Subcutaneous abdominal adipose tissue (tissue), 5 donors: ENCODE results near the gene TMCO5A.

Experiments used
- H3K27ac ChIP-seq: one replicate; pipeline ENCODE4 v1.7.0; 2013; ENCODE audit warnings: low read depth, mild to moderate bottlenecking, inconsistent platforms, low read length, moderate library complexity
- H3K27me3 ChIP-seq, 5 donors: one replicate each; pipeline ENCODE4 v1.7.0; 2013; ENCODE audit warnings: low read length in 5 of 5, inconsistent platforms in 1 of 5; ENCODE audit not compliant: control insufficient read depth in 5 of 5, insufficient read depth in 4 of 5
- H3K36me3 ChIP-seq, 5 donors: one replicate each; pipeline ENCODE4 v1.7.0; 2013; ENCODE audit warnings: low read length in 5 of 5; ENCODE audit not compliant: control insufficient read depth in 5 of 5, insufficient read depth in 5 of 5
- H3K4me1 ChIP-seq, 5 donors: one replicate each; pipeline ENCODE4 v1.7.0; 2013; ENCODE audit warnings: low read length in 5 of 5, mild to moderate bottlenecking in 3 of 5, moderate library complexity in 1 of 5; ENCODE audit not compliant: control insufficient read depth in 5 of 5, insufficient read depth in 5 of 5
- H3K4me3 ChIP-seq, 5 donors: one replicate each; pipeline ENCODE4 v1.7.0; 2013; ENCODE audit warnings: low read length in 5 of 5, low read depth in 1 of 5
- H3K9ac ChIP-seq, 5 donors: one replicate each; pipeline ENCODE4 v1.7.0; 2013; ENCODE audit warnings: low read length in 5 of 5, mild to moderate bottlenecking in 4 of 5, moderate library complexity in 3 of 5
- H3K9me3 ChIP-seq, 5 donors: one replicate each; pipeline ENCODE4 v1.7.0; 2013; ENCODE audit warnings: low read length in 5 of 5; ENCODE audit not compliant: control insufficient read depth in 5 of 5
- donor health status: healthy.
- donor health status: healthy.
- donor health status: healthy.
- donor health status: healthy.
- donor health status: healthy.

The TMCO5A gene

DNA sequence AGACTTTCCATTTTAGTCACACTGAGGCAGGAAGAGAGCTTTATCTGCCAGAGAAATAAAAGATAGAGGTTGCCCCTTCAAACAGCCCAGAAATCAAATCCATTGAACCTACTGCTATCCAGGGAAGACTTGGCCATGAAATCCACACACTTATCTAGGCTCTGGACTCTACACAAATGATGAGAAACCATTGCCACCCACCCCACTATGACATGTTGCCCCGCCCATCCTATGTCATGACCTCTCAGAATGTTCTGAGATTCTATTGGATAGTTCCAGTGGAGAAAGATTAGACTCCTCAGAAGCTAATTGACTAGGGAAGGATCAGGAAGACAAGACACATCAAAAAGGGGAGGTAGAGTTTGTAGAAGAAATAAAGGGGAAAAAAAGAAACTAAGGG lies at the start of gene TMCO5A:
TSS of gene TMCO5A (plus strand) at position 301 of the 400 bp plus-strand sequence. CDS start 1,684 bp downstream, outside the sequence.
- Histone ChIP-seq H3K9me3 (no peaks in the 10 kb centered on the region), H3K4me3 (no peak within 1 kb of the TSS), H3K27me3 (peaks cover 0 to 2% (median 0%) of the 10 kb centered on the region in 5 donors), H3K27ac (no peak within 1 kb of the TSS), H3K4me1 (no peaks in the 10 kb centered on the region), H3K9ac (no peak within 1 kb of the TSS), H3K36me3 (no peaks in the 10 kb centered on the region)

DNA sequence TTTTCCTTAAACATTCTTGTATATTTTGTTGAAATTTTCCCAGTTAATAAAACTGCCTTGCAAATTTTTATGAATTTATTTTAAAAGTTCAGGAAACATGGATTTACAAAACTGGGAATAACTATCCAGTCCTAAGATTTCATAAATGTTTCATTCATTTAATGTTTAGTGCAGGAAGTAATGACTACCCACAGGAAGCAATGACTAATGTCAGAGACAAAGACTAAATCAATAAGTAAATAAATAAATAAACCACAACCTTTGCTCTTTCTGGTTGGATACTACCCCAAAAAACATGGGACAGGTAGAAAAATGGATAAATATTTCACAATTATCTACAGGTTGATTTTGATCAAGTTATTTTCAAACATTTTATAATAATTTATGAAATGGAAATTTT lies 48.8 kb upstream of the TMCO5A start:
- no peak overlapping the region for H3K4me3 ChIP-seq
- H3K4me1 ChIP-seq = no peaks in the 10 kb centered on the region
- no peak overlapping the region for H3K9ac ChIP-seq
- H3K36me3 ChIP-seq = no peaks in the 10 kb centered on the region
- H3K9me3 ChIP-seq = no peaks in the 10 kb centered on the region
- H3K27ac ChIP-seq = no peak overlapping the region
- H3K27me3 ChIP-seq = peaks cover 0 to 4% (median 0%) of the 10 kb centered on the region in 5 donors

DNA sequence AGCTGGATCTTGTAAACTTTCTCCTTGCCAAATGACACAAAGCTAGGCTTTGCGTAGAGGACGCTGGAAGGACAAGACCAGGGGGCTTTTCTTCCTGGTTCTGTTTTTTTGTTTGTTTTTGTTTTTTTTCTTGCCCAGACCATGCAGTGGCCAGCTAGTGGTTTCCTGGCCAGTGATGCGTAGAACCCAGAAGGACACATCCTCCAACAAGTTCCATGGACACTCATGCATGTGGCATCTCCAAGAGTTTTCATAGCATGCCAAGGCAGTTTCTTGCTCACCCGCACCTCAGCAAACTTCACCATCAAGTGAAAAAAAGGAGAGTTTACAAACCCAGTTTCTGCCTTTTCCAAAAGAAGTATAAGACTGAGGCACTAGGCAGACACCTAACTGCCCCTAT lies 46.1 kb upstream of the TMCO5A start:
- no peaks in the 10 kb centered on the region for H3K36me3 ChIP-seq
- no peak overlapping the region for H3K4me3 ChIP-seq
- H3K9ac ChIP-seq = no peak overlapping the region
- H3K9me3 ChIP-seq = no peaks in the 10 kb centered on the region
- H3K4me1 ChIP-seq = no peaks in the 10 kb centered on the region
- no peak overlapping the region for H3K27ac ChIP-seq
- H3K27me3 ChIP-seq = peaks cover 0 to 5% (median 2%) of the 10 kb centered on the region in 5 donors

DNA sequence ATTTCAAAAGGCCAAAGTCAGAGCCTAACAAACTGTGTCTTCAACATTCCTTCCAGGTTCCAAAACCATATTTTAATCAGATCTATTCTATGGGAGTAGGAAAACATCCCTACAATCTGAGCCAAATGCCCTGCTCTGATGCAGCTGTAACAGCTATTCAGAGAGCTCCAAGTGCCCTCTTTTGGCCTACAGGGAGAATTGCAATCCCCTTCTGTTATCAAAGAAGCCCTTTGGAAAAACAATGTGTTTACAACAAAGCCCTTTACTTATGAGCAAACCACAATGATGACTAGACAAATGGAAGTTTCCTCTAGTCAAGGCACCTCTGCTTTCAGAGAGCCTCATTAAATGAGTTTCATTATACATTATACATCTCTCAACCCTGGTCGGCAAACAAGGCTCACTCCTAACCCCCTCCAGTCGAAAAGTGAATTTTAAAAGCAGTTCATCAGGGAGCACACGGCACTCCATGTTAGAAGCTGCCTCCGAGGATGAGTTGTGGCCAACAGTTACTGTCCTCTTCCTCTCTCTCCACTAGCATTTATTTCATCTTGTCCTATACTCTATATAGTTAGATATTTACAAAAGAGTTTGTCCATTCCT lies 42.6 kb upstream of the TMCO5A start:
- H3K4me3 ChIP-seq = no peak overlapping the region
- H3K27me3 ChIP-seq = peaks cover 0 to 5% (median 0%) of the 10 kb centered on the region in 5 donors
- no peak overlapping the region for H3K9ac ChIP-seq
- H3K27ac ChIP-seq = no peak overlapping the region
- H3K4me1 ChIP-seq = no peaks in the 10 kb centered on the region
- no peaks in the 10 kb centered on the region for H3K36me3 ChIP-seq
- H3K9me3 ChIP-seq = no peaks in the 10 kb centered on the region

DNA sequence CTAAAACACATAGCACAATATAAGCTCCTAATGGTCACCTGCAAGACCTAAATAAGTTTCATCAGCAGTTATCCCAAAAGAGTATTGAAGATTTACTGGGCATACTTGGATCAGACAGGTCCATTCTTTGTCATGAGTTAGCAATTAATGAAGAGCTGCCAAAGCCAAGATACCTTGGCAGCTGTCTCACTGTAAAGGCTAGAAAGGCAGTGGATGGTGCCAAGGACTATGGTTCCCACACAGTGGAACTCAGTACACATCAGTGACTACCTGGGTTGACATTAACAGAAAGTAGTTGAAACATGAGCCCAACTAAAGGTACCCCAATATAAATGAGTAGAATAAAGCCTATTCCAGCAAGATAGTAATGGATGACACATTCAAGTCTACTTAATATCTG lies 41.1 kb upstream of the TMCO5A start:
- H3K27ac ChIP-seq = no peak overlapping the region
- H3K36me3 ChIP-seq = no peaks in the 10 kb centered on the region
- H3K4me1 ChIP-seq = no peaks in the 10 kb centered on the region
- H3K27me3 ChIP-seq = peaks cover 0 to 4% (median 0%) of the 10 kb centered on the region in 5 donors
- H3K4me3 ChIP-seq = no peak overlapping the region
- H3K9ac ChIP-seq = no peak overlapping the region
- H3K9me3 ChIP-seq = no peaks in the 10 kb centered on the region

DNA sequence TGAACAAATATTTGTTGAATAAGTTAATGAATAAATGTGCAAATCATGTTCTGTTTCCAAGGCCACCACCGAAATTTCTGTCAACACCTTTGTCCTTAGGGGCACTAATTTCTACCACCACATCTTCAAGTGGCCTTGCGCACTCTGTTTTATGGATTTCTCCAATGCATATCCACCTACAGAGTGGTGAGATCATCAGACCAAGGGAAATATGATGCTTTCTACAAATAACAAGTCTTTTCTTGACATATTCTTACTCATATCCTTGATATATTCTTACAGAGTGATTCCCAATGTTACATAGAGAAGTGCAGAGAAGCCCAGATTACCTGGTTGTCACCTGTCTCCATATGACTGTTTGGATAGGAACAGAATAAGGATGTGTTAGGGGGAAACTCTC lies 36.1 kb upstream of the TMCO5A start:
- Histone ChIP-seq H3K27ac (no peak overlapping the region), H3K27me3 (peaks cover 0 to 1% (median 0%) of the 10 kb centered on the region in 5 donors), H3K9me3 (no peaks in the 10 kb centered on the region), H3K4me1 (no peaks in the 10 kb centered on the region), H3K4me3 (no peak overlapping the region), H3K9ac (no peak overlapping the region), H3K36me3 (no peaks in the 10 kb centered on the region)

DNA sequence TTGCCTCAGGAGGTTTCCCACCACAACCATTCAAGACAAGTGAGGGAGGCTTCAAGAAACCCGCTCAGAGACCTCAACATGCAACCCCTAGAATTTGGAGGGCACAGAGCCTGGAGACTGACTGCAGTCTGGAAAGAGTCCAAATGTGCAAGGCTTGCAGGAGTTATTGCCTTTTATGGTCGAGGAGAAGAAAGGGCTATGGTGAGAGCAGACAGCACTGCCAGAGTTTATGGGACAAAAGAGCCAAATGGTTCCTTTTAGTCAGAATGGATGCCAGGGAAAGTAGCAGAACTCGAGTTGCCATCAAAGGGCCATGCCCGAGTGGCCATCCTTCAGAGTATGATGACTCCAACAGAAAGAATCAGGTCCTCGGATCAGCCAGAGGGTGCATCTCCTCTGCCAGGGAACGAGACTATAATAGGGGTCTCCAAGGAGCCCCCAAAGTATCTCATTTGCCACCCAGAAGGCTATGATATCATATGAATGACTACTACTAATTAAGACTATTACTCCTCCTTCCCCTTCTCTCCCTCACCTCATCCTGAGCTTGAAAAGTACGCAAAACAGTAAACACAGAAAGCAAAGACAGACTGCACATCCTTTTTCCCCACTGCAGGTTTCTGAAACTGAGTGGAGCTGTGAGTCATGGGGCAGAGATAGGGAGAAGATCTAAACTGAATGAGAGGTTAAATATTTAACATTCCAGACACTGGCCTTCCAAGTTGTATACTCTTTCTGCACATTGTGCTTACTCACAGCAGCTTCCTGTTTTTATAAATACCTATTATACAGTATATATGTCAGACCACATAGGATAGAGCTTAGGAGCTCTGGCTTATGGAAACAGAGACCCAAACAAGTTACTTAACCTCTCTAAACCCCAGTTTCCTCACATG lies 33.9 kb upstream of the TMCO5A start:
- H3K27me3 ChIP-seq = no peaks in the 10 kb centered on the region
- H3K9ac ChIP-seq = no peak overlapping the region
- no peaks in the 10 kb centered on the region for H3K9me3 ChIP-seq
- H3K4me1 ChIP-seq = no peaks in the 10 kb centered on the region
- H3K4me3 ChIP-seq = no peak overlapping the region
- H3K27ac ChIP-seq = no peak overlapping the region
- H3K36me3 ChIP-seq = no peaks in the 10 kb centered on the region

DNA sequence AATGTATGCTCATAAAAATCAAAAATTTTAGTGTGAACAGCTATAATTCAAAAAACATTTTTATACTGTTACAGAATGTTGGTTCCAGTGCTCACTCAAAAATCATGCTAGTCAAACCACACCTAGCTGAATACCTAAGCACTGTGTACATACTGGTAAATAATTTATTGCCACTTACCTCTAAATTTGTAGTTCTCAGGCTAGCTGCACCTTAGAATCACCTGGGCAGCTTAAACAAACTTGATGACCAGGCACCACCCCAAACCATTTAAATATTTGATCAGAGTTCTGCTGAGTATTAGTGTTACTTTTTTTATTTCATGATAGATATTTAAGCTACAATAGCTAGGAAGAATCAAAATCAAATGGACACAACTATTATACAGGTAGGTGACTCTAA lies 32.3 kb upstream of the TMCO5A start:
- Histone ChIP-seq H3K4me1 (no peaks in the 10 kb centered on the region), H3K36me3 (no peaks in the 10 kb centered on the region), H3K9me3 (no peaks in the 10 kb centered on the region), H3K27ac (no peak overlapping the region), H3K27me3 (no peaks in the 10 kb centered on the region), H3K4me3 (no peak overlapping the region), H3K9ac (no peak overlapping the region)

DNA sequence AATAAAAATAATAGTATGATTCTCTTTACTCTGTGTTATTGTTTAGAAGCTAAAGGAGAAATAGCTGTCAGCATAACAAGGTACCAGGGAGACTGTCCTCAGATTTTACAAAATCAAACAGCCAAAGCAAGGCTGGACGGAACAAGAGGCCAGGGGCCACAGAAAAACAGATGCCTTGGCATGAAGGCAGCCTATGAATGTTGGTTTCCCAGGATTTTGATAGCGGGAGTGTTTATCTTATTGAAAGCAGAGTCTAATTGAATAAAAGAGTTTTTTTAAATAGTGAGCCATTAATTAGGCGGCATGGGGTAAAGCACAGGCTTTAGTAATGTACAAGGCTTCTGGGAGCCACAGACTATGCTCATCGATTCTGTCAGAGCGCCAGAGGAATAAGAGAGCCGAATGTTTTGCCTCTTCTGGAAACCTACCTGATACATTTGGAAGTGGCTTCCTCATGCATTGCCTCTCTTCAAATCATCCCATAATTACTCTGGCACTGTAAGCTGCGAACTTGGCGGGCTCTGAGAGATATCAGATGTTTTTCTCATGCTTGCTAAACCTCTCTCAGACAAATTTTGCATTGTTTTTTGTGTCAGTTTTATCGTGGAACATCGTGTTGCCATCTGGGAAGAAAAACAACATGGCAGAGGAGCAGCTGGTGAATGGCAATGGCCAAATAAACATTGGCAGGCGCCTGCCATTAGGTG lies 30.4 kb upstream of the TMCO5A start:
- no peaks in the 10 kb centered on the region for H3K4me1 ChIP-seq
- H3K4me3 ChIP-seq = no peak overlapping the region
- no peak overlapping the region for H3K27ac ChIP-seq
- H3K9me3 ChIP-seq = no peaks in the 10 kb centered on the region
- no peaks in the 10 kb centered on the region for H3K27me3 ChIP-seq
- H3K9ac ChIP-seq = no peak overlapping the region
- H3K36me3 ChIP-seq = no peaks in the 10 kb centered on the region

DNA sequence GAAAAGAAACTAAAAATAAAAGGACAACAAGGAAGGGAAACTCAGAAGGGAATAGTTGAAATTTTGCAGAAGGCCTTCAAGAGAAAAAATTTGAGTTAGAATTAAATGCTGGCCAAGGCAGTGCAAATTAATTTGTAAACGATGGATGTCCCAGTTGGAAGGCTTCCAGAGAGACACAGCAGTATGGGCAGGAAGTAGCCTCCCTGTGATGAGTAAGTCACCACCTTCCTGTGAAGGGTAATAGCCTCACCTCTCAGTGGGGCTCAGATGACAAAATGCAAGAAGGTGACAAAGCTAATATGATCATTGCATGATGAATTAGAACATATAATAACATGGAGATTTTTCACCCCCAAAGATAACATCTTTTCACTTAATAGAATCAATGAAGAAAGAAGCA lies 27.3 kb upstream of the TMCO5A start:
- H3K4me1 ChIP-seq = no peaks in the 10 kb centered on the region
- no peaks in the 10 kb centered on the region for H3K36me3 ChIP-seq
- H3K27me3 ChIP-seq = peaks cover 0 to 6% (median 0%) of the 10 kb centered on the region in 5 donors
- no peaks in the 10 kb centered on the region for H3K9me3 ChIP-seq
- no peak overlapping the region for H3K9ac ChIP-seq
- no peak overlapping the region for H3K4me3 ChIP-seq
- no peak overlapping the region for H3K27ac ChIP-seq
